GM21619 (cell line): ENCODE measurements around the gene GRK1.

Experiments used
- ATAC-seq: cut with Tn5 transposase; IDR thresholded peaks from one replicate; pipeline ENCODE4 v1.9.1; 2021; ENCODE audit not compliant: unreplicated experiment

GRK1 gene

DNA sequence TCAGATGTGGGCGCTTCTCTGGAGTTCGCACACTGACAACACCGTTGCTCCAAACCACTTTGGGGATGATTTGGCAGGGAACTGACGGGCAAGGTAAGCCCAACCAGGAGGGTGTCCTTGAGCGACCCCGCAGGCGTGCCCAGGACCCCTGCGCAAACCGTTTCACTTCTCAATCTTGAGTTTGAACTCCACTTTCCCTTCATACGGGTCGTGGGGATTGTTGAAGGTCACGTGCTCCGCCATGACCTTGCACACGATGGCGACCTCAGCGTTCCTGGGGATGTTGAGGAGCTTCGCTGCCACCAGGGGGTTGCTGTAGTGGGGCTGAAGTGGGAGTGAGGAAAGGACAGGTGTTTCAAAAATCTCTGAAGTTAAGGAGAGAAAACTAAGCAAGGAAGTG lies 17.8 kb upstream of the GRK1 start:
- ATAC-seq, result no peak

DNA sequence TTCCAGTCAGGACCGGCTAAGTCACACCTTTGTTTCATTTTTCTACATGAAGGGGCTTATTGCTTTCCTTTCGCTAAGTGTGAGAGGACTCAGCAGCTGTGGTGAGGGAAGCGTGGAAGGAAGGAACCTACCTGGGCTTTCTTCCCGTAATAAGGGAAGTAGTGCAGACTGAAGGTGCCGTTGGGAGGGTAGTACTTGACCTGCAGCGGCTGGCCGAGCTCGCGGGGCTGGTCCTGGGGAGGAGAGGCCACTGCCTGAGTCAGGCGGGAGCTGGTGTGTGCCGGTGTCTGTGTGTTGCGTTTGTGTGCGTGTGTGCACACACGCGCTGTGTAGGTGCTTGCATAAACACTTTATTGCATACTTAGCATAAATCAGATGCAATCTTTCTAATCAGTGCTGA lies 16.7 kb upstream of the GRK1 start:
- no peak for ATAC-seq

DNA sequence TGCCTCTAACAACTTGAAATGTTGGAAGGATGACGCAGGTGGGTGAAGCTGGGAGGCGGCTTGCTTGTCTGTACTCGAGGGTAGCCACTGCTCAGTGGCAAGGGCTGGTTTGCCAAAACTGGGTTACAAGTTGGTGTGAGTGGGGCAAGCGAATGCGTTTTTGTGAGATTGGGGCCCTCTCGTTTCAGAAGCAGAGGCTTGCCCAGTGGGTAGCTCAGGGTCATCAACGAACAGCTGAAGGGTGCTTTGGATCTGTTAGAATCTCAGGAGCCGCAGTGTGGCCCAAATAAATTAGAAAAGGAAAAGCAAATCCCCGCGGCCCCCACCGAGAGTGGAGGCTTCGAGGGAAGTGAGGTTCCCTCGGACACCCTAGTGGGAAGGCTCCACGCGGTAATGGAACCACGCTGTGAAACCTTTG lies 16.3 kb upstream of the GRK1 start:
- no peak for ATAC-seq

DNA sequence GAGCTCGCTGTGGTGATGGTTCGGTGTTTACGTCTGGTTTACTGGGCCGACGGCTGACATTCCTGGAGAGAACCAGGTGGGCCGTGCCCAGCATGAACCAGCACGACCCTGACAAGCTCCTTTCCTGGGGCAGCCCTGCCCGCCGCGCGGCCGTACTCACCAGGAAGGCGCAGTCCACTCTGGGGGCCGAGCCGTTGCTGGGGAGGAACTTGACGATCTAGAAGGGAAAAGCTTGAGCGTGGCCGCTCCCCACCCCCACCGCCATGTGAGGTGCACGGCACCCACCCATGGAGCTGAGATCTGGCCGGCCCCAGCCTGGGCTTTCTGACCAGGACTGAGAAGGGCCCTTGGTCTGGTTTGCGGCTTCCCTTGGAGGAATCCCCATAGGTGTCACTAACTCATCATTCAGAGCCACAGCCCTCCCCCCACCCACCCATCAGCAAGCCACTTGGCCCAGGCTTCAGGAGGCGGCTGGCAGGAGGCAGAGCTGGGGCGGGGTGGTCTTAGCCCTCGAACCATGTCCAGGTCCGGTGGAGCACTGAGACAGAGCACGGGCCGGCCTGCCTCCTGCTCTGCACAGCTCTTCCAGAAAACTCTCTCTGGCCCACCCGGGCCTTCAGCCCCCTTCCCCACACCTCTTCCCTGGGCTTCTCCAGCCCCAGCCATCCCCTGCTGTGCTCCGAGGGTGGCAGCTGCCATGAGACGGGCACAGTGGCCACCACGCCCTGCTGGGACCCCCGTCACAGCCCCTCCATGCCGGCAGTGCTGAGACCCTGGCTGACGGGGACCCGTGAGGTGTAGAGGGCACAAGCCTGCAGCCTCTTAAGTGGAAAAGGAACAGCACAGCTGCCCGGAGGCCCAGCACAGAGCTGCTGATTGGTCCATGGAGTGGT lies 15.3 kb upstream of the GRK1 start:
- no peak for ATAC-seq

DNA sequence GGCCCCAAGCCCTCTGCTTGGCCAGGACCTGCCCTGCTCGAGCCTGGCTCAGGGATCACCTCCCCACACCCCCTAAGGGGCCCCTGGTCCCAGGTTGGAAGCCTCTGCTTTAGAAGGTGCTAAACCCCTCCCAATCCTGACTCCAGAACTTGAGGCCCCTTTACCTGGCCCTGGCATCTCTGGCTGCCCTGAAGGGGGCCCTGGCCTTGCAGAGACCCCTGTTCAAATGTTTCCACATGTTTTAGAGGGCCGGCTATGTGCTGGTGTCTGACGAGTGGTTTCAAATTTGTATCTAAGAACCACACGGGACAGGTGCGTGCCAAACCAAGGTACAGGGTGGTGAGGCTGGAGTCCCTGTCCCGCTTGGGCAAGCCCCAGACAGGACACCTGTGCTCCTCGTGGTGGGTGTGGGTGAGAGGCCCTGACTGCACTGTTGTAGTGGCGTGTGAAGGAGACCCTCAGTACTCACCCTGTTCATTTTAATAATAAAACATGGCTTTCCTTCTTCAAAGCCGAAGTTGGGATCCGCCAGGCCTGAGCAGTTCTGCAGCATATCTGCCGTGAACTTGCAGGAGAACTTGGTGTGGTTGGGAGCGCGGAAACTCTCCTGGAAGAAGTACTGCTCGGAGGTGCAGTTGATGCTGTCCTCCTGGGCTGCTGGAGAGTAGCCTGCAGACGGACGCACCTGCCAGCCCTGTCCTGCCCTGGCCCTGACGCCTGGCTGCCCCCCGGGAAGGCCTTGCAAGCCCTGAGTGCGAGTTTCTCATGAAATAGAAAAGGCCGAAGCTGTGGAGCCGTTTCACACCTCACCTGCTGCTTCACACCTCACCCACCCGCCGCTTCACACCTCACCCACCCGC lies 14.4 kb upstream of the GRK1 start:
- no peak for ATAC-seq

DNA sequence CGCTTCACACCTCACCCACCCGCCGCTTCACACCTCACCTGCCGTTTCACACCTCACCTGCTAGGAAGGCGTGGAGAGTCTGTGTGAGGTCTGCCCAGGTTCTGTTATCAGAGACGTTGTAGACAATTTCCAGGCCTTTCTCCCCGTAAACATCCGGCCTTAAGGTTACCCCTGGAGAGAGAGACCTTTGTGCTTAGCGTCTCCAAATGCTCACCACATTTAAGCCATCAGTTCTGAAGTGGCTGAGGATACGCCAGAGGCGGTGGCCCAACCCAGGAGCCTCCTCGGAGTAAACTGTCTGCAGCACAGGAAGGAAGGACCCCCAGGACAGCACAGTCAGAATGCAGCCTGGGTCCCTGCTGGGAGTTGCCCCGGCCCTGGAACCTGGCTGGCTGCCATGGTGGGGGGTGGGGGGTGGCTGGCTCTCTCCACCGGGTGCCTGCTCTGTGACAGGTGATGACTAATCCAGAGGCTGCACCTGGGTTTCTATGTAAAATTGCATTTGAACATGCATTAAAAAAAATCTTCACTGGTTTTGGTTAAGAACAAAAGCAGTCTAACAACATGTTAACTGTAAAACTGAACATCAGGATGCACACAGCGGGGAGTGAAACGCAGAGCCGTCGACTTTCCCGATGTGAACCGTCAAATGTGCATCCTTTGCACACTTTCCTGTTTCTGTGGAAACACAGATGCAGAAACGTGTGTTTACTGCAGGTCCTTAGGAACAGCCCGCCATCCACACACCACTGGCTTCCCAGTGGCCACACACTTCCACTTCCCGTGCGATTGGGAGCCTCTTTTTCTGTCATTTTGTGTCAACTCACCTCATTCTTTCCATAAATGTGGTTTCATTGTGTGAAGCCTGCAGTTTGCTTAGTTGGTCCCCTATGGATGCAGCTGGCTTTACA lies 13.5 kb upstream of the GRK1 start:
- ATAC-seq, result no peak

DNA sequence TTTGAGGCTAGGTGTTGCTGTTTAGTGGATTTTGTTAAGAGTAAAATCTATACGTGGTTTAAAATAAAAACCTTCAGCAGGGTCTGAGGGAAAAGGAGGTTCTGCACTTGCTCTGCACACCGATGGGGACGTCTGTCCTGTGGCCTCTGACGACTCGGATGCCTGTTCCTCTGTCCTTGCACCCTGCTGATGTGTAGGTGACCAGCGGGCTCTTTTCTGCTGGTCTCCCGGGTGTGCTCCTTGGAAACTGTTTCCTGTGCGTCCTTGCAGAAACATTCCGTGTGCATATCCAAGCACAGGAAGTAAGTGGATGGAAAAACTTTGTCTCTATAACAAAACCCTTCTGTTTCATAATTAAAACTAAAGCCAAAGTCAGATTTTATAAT lies 12.9 kb upstream of the GRK1 start:
- no peak for ATAC-seq

DNA sequence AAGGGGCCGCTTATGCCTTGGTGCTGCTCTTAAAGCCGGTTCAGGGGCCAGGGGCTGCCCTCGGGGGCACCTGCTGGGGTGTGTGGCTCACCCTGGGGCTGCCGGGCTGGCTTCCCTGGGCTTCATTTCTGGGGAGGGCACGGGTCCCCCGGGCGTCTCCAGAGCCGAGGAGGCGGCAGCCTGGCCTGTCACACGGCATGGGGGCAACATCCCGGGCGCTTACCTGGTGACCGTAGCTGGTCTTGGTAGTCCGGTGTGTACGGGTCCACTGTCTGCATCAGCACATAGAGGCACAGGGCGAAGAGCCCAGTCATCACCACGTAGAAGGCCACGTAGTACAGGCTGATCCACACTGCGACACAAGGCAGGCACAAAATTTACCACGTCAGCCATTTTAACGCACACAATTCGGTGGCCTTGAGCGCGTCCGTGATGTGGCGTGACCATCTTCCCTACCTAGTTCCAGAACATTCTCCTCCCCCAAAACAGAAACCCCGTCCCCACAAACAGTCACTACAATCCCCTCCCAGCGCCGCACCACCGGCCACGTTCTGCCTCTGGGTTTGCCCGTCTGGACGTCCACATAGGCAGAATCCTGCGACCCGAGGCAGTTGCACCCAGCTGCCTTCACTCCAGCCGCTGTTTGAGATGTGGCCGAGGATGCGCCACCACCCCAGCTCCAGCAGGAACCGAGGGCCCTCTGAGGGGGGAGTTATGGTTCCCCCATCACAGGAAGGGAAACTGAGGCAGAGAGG lies 12.3 kb upstream of the GRK1 start:
- ATAC-seq, result no peak

DNA sequence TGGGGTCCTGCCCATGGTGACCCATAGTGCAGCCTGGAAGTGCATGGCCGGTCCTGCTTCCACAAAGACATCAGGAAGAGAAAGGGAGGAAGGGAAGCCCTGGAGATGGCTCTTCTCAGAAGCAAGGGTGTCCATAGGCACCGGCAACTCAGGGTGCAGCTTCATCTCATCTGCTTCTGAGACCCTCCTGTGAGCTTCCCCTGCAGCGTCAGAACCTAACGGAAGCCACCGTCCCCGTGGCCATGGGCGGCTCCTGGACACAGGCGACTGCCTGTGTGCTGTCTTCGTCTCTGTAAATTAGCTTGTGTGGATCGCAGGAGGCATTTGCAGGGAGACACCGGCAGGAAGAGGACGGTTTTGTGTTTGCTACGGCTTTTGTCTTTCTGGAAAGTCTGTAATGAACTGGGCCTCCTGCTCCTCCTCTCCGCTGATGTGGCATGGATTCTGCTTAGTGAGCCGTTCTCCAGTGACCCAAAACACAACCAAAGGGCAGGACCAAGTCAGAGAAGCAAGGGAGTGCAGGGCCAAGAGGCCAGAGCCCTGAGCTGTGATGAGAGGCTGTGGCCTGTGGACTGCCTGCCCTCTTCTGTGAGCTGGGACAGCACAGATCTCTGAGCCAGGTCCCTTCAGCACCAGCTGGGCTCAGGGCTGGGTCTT lies 11.5 kb upstream of the GRK1 start:
- ATAC-seq, result no peak

DNA sequence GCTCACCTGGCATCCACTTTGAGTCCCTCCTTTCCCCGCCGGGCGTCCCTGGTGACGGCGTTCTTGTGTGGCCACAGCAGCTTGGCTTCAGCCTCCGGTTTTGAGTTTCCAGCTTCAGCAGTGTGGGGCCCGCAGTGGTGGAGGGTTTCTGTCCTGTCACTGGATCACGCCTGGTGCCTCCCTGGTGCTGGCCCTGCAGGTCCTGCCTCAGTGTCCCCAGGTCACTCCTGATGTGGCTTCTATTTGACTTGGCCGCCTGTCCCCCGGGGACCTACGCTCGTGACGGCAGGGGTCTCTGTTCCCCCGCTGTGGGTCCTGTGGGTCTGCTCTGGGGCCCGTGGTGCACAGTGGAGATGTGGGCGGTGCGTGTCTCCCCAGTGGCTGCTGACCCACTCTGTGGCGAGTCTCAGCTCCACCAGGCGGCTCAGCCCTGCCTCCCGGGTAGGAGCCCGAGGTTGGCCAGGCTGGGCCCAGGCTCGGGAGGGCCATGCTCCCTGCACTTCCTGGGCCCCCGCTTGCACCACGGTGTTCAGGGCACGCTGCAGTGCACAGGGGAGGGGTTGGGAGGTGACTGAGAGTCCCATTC lies 10.9 kb upstream of the GRK1 start:
- no peak for ATAC-seq

DNA sequence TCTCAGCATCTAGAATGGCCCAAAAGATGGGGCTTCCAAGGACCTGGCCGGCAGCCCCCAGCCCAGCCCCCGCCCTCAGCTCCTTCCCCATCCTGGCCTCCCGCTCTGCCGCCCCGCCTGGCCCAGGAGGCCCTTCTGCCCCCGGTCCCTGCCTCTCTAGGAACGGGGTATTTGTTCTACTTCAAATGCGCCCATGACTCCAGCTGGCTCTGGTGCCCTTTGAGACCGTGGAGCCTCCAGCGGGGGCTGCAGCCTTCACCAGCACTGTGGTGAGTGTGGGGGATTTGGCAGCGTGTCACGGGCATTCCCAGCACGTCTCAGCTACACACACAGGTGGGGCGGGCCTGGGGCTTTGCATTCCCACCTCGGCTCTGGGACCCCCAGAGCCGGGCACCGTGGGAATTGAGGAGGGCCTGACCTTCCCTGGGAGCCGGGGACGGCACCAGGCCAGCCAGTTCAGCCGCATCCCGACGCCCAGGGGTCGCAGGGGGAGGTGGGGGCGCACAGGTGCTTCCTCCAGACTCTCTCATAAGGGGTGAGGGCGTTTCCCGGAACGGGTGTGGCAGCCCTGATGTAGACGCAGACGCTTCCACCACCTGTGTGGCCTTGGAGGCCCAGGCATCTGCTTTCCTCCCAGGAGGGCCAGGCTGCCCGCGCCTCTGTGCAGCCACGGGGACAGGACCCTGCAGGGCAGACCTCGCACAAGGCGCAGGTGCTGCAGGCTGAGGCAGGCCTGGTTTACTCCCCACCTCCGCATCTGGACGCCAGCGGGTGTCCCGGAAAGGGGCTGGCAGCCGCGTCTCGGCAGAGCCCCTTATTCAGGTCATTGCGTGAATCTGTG lies 10.0 kb upstream of the GRK1 start:
- no peak for ATAC-seq

DNA sequence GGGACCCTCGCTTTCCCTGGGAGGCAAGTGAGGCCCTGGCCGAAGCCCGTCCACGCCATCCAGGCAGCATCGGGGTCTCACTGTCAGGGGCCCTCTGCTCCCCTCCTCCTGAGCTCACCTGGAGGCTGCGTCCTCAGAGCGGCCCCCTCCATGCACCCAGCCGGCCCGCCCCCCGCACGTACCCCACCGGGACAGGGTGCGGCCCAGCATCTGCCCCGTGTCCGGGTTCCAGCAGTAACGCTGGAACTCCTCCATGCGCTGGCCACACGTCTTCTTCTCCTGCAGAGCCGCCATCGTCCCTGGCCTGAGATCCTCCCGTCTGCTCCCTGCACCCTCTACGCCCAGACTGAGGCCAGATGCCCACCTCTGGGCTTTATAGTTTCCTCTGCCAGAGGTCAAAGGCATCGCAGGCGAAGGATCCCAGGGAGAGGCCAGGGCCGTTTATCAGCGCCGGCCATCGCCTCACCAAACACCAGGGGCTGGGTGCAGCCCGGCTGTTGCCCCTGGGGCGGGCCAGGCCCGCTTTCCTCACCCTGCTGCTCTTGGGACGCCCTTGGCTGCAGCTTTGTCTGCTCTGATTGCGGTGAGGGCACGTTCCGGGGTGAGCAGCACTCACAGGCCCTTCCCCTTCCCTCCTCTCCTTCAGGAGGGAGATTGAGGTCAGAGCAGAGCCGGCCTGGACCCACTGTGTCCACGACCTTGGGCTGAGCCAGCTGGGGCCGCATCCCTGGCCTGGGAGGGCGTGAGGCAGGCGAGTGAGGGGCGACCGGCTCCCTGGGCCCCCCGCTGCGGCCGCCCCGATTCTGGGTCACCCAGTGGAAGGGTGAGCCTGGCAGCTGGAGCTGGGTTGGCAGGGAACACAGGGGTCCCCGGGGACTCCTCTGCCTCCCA lies 8.9 kb upstream of the GRK1 start, which contains the start of gene ATP4B:
Gene ATP4B (minus strand): TSS at position 348 of the 891 bp plus-strand sequence. CDS start 54 bp downstream, at position 294.
- no peak for ATAC-seq

DNA sequence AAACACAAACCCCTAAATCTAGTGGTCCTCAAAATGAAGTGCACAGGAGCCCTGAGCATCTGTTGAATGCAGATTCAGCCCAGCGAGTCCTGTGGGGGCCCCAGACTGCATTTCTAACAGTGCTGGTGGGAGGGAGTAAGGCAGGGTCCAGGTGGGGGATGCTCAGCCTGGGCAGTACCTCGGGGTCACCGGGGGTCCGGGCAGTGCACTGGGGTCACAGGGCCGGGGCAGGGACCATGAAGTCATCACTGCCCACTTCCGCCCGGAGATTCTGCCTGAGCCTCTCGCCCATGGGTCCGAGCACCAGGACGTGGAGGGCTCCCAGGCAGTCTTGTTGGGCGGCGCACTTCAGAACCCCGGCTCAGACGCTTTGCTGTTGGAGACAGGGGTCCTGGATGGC lies 8.2 kb upstream of the GRK1 start:
- no peak for ATAC-seq

DNA sequence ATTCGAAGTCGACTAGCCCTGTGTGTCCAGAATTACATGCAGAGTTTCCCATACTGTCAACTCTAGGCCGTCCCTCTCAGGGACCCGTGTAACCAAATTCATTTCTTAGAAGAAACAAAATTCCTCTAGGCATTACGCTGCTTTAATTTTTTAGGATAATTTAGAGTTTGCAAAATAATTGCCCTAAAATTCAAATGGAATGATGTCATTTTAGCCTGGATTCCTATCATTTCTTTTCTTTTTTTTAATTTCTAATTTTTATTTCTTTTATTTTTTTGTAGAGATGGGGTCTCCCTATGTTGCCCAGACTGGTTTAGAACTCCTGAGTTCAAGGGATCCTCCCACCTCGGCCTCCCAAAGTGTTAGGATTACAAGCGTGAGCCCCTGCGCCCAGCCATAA lies 7.7 kb upstream of the GRK1 start:
- no peak for ATAC-seq

DNA sequence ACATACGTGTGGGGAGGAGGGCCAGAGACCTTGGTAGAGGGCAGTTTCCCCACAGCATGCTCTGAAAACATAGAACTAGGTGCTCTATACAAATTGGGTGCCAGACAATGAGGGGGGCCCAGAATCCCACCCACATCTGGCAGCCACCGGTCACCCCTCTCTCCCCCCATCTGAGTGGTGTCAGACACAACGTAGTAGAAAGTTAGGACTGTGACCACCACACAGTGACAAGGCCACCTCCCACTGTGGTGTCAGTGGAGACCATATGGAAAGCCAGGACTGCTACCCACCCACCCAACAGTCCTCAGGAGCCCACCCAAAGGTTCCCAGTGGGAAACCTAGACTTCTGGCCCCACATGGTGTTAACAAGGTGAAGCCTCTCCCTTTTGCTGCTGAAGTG lies 7.0 kb upstream of the GRK1 start:
- ATAC-seq, result no peak

DNA sequence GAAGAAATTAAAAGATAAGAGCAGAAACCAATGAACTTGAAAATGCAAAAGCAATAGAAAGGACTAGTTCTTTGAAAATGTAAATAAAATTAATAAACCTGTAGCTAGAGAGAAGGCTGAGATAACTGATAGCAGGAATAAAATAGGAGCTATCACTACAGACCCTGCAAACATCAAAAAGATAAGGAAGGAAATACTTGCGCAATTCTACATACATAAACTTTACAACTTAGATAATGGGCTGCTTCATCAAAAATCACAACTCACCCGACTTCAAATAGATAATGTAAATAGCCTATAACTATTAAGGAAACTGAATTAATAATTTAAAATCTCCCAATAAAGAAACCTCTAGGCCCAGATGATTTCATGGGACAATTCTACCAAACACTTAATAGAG lies 5.5 kb upstream of the GRK1 start:
- ATAC-seq, result no peak

DNA sequence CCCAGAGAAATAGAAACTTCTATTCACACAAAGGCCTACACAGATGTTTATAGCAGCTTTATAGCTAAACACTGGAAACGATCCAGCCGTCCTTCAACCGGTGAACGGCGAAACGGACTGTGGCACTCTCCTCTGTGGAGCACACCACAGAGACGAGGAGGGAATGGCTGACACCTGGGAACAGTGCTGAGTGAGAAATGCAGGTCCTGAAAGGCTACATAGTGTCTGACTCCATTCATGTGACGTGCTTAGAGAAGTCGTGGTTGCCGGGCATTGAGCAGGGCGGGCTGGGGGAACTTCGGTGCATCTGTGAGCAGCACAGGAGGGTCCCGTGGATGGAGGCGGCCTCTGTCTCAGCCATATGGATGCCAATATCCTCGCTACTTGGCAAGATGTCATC lies 3.1 kb upstream of the GRK1 start:
- ATAC-seq, result no peak
